RWPE1 (cell line): ENCODE measurements around the gene TUNAR.

Source experiments
- CTCF ChIA-PET: fragments of 350-600 bp; sonication (Branson Sonifier 250); formaldehyde crosslinking; extraction: SDS; loops from one replicate; lab custom pipeline; 2021; lab: Yijun Ruan, JAX
- POLR2A ChIA-PET: fragments of 400-600 bp; formaldehyde crosslinking; extraction: SDS; loops from one replicate; lab custom pipeline; 2020; ENCODE audit warnings: antibody characterized with exemption; ENCODE audit not compliant: low non-redundant PET; lab: Yijun Ruan, JAX
- DNase-seq: peaks from one replicate; pipeline ENCODE4 v3.0.0; 2012; ENCODE audit warnings: low spot score
- H3K27ac ChIP-seq: fragments of 450-650 bp; 2 replicates; pipeline ENCODE4 v1.5.1; 2017
- CTCF ChIP-seq: fragments of 450-650 bp; conservative IDR thresholded peaks from 2 replicates; pipeline ENCODE4 v1.5.1; 2017; ENCODE audit warnings: low read depth, mild to moderate bottlenecking

TUNAR gene

GRCh38 chr14:95841668-95842067 lies 35.0 kb upstream of the TUNAR start:
- no peak for TF ChIP-seq CTCF
- no peak for DNase-seq
- no peak overlapping the region for H3K27ac ChIP-seq
- POLR2A ChIA-PET: no interaction called here
- CTCF ChIA-PET: no interaction called here

- DNase-seq: no peak
- POLR2A ChIA-PET: no interaction called here
- no peak for TF ChIP-seq CTCF
- CTCF ChIA-PET: interaction anchor here (0.7 to 0.8 kb wide), 2 partner anchors 29 to 438 kb away, joined by 3 read pairs; no protein-coding TSS in a partner anchor
- H3K27ac ChIP-seq: no peak overlapping the region
Observed at GRCh38 chr14:95849761-95850160, 26.9 kb upstream of the TUNAR start.

GRCh38 chr14:95850429-95850828 lies 26.2 kb upstream of the TUNAR start:
- CTCF ChIA-PET: interaction anchor here (0.7 to 0.8 kb wide), 2 partner anchors 12 to 28 kb away, joined by 3 read pairs; no protein-coding TSS in a partner anchor

GRCh38 chr14:95855606-95856005 lies 21.0 kb upstream of the TUNAR start:
- ChIA-PET CTCF (no interaction called here), POLR2A (no interaction called here)
- H3K27ac ChIP-seq: no peak overlapping the region
- TF ChIP-seq CTCF: no peak
- no peak for DNase-seq

More at GRCh38 chr14:95850429-95850828, 26.2 kb upstream of the TUNAR start:
- POLR2A ChIA-PET: no interaction called here
- DNase-seq: no peak
- no peak for TF ChIP-seq CTCF
- H3K27ac ChIP-seq: no peak overlapping the region

GRCh38 chr14:95857275-95857674 lies 19.4 kb upstream of the TUNAR start:
- DNase-seq: no peak
- ChIA-PET POLR2A (no interaction called here), CTCF (no interaction called here)
- H3K27ac ChIP-seq: no peak overlapping the region
- TF ChIP-seq CTCF: no peak

GRCh38 chr14:95858893-95859292 lies 17.7 kb upstream of the TUNAR start:
- no peak overlapping the region for H3K27ac ChIP-seq
- no peak for TF ChIP-seq CTCF
- CTCF ChIA-PET: no interaction called here
- POLR2A ChIA-PET: no interaction called here
- no peak for DNase-seq
